IMR-90 (cell line): ENCODE data around the gene RNF114. TPM values are rescaled to one million over a fixed set of nuclear protein-coding genes. Genes with fewer than 3 reads are reported as not detected.

Experiments
- ATAC-seq: fragments of 200-7000 bp; cut with Tn5 transposase; 2 replicates; pipeline ENCODE4 v1.9.1; 2020; ENCODE audit warnings: low read depth, mild to moderate bottlenecking, moderate library complexity
- BruUV-seq: library from RNA; stranded (reverse); fragments of 400-500 nt; replicated peaks from 2 replicates; lab custom pipeline; 2021; lab: Mats Ljungman, UMichigan
- CTCF ChIA-PET: fragments of 300-600 bp; formaldehyde crosslinking; extraction: SDS; loops from one replicate; lab custom pipeline; 2021; ENCODE audit warnings: antibody characterized with exemption; lab: Yijun Ruan, JAX
- POLR2A ChIA-PET: fragments of 300-600 bp; sonication (Branson Sonifier 250); formaldehyde crosslinking; loops from one replicate; lab custom pipeline; 2022; ENCODE audit warnings: antibody characterized with exemption; ENCODE audit not compliant: unreplicated experiment; lab: Charles Lee
- DNase-seq: peaks from one replicate; pipeline ENCODE4 v3.0.0; 2013
- H2AFZ ChIP-seq: replicated peaks from 2 replicates; pipeline ENCODE3; 2013; ENCODE audit warnings: low read length, mild to moderate bottlenecking; ENCODE audit not compliant: poor library complexity
- H2AK5ac ChIP-seq: 2 replicates; pipeline ENCODE4 v1.6.1; 2013; ENCODE audit warnings: low read depth, low read length, inconsistent platforms
- H2AK9ac ChIP-seq: replicated peaks from 2 replicates; pipeline ENCODE3; 2013; ENCODE audit warnings: mild to moderate bottlenecking, low read depth, low read length, moderate library complexity; ENCODE audit not compliant: poor library complexity
- H2BK120ac ChIP-seq: 2 replicates; pipeline ENCODE4 v1.6.1; 2013; ENCODE audit warnings: low read depth, low read length, inconsistent platforms
- H2BK15ac ChIP-seq: 3 replicates; pipeline ENCODE4 v1.6.1; 2013; ENCODE audit warnings: low read depth, low read length, inconsistent platforms
- H2BK20ac ChIP-seq: 2 replicates; pipeline ENCODE4 v1.6.1; 2013; ENCODE audit warnings: low read depth, mild to moderate bottlenecking, inconsistent platforms, low read length, moderate library complexity
- H2BK5ac ChIP-seq: 2 replicates; pipeline ENCODE4 v1.6.1; 2013; ENCODE audit warnings: mild to moderate bottlenecking, low read depth, low read length, inconsistent platforms; ENCODE audit not compliant: poor library complexity, severe bottlenecking
- H3K14ac ChIP-seq: replicated peaks from 2 replicates; pipeline ENCODE4 v1.6.1; 2013; ENCODE audit warnings: low read depth, low read length, inconsistent platforms
- H3K18ac ChIP-seq: 2 replicates; pipeline ENCODE4 v1.6.1; 2013; ENCODE audit warnings: low read depth, low read length, control low read depth
- H3K23ac ChIP-seq: 2 replicates; pipeline ENCODE4 v1.6.1; 2013; ENCODE audit warnings: low read depth, low read length, inconsistent platforms
- H3K27ac ChIP-seq: 2 replicates; pipeline ENCODE4 v1.5.1; 2013; ENCODE audit warnings: mild to moderate bottlenecking, control low read depth, low read length; ENCODE audit not compliant: insufficient read depth
- H3K27me3 ChIP-seq: 2 replicates; pipeline ENCODE4 v1.6.1; 2013; ENCODE audit warnings: low read length; ENCODE audit not compliant: control insufficient read depth, insufficient read depth
- H3K36me3 ChIP-seq: 2 replicates; pipeline ENCODE4 v1.6.1; 2013; ENCODE audit warnings: low read length, mixed read lengths; ENCODE audit not compliant: control insufficient read depth, insufficient read depth
- H3K4ac ChIP-seq: 2 replicates; pipeline ENCODE4 v1.6.1; 2013; ENCODE audit warnings: low read depth, low read length, inconsistent platforms
- H3K4me1 ChIP-seq: 2 replicates; pipeline ENCODE4 v1.6.1; 2013; ENCODE audit warnings: low read length, mixed read lengths; ENCODE audit not compliant: control insufficient read depth, insufficient read depth
- H3K4me2 ChIP-seq: 2 replicates; pipeline ENCODE4 v1.6.1; 2013; ENCODE audit warnings: low read depth, mild to moderate bottlenecking, control low read depth, low read length, moderate library complexity
- H3K4me3 ChIP-seq: 2 replicates; pipeline ENCODE4 v1.5.1; 2013; ENCODE audit warnings: low read depth, mild to moderate bottlenecking, control low read depth, low read length, moderate library complexity; ENCODE audit not compliant: insufficient read depth
- H3K56ac ChIP-seq: 2 replicates; pipeline ENCODE4 v1.6.1; 2013; ENCODE audit warnings: low read length, inconsistent platforms; ENCODE audit not compliant: insufficient read depth; ENCODE audit errors: extremely low read depth
- H3K79me1 ChIP-seq, 2 experiments: 2 replicates each; pipeline ENCODE4 v1.6.1; 2013; ENCODE audit warnings: low read length in 2 of 2, inconsistent platforms in 1 of 2, low read depth in 1 of 2
- H3K9ac ChIP-seq: 2 replicates; pipeline ENCODE4 v1.6.1; 2013; ENCODE audit warnings: low read depth, low read length, control low read depth
- H3K9me1 ChIP-seq: 2 replicates; pipeline ENCODE4 v1.6.1; 2013; ENCODE audit warnings: low read length, inconsistent platforms; ENCODE audit not compliant: insufficient read depth
- H3K9me3 ChIP-seq: 2 replicates; pipeline ENCODE4 v1.6.1; 2013; ENCODE audit warnings: low read length; ENCODE audit not compliant: control insufficient read depth, insufficient read depth
- H4K20me1 ChIP-seq: 2 replicates; pipeline ENCODE4 v1.6.1; 2013; ENCODE audit warnings: low read length, inconsistent platforms; ENCODE audit not compliant: insufficient read depth
- H4K5ac ChIP-seq: 2 replicates; pipeline ENCODE4 v1.6.1; 2013; ENCODE audit warnings: mild to moderate bottlenecking, low read depth, low read length, control low read depth
- H4K8ac ChIP-seq, 2 experiments: 2 replicates each; pipeline ENCODE4 v1.6.1; 2013; ENCODE audit warnings: low read depth in 2 of 2, low read length in 2 of 2, control low read depth in 1 of 2, inconsistent platforms in 1 of 2
- H4K91ac ChIP-seq: 2 replicates; pipeline ENCODE4 v1.6.1; 2013; ENCODE audit warnings: low read depth, low read length, inconsistent platforms; ENCODE audit not compliant: insufficient read depth
- BHLHE40 ChIP-seq: fragments of 150-350 bp; IDR thresholded peaks from 2 replicates; pipeline ENCODE4 v1.6.1; 2016; ENCODE audit warnings: mild to moderate bottlenecking, low read depth, low read length
- CEBPB ChIP-seq: IDR thresholded peaks from 2 replicates; pipeline ENCODE4 v1.6.1; 2012; ENCODE audit warnings: low read depth, low read length, improper control_type of control experiment
- CHD1 ChIP-seq: IDR thresholded peaks from 2 replicates; pipeline ENCODE4 v1.6.1; 2012; ENCODE audit warnings: low read depth, low read length, improper control_type of control experiment
- FOS ChIP-seq: fragments of 150-350 bp; IDR thresholded peaks from 2 replicates; pipeline ENCODE4 v1.6.1; 2016; ENCODE audit warnings: low read depth, low read length
- MAFK ChIP-seq: IDR thresholded peaks from 2 replicates; pipeline ENCODE4 v1.6.1; 2012; ENCODE audit warnings: low read depth, low read length, improper control_type of control experiment
- MAZ ChIP-seq: IDR thresholded peaks from 2 replicates; pipeline ENCODE4 v1.6.1; 2012; ENCODE audit warnings: low read depth, mild to moderate bottlenecking, low read length, improper control_type of control experiment, moderate library complexity, borderline replicate concordance
- MXI1 ChIP-seq: IDR thresholded peaks from 2 replicates; pipeline ENCODE4 v1.6.1; 2012; ENCODE audit warnings: low read depth, mild to moderate bottlenecking, low read length, moderate library complexity, borderline replicate concordance
- NFE2L2 ChIP-seq: fragments of 150-350 bp; IDR thresholded peaks from 2 replicates; pipeline ENCODE4 v1.6.1; 2016; ENCODE audit warnings: low read depth, mild to moderate bottlenecking, low read length
- POLR2A ChIP-seq: IDR thresholded peaks from 2 replicates; pipeline ENCODE4 v1.6.1; 2012; ENCODE audit warnings: mild to moderate bottlenecking, low read depth, low read length
- RAD21 ChIP-seq: IDR thresholded peaks from 2 replicates; pipeline ENCODE4 v1.6.1; 2012; ENCODE audit warnings: low read length, improper control_type of control experiment
- RFX5 ChIP-seq: IDR thresholded peaks from 2 replicates; pipeline ENCODE4 v1.8.0; 2012; ENCODE audit warnings: low read depth, mild to moderate bottlenecking, low read length, moderate library complexity
- SMC3 ChIP-seq: fragments of 150-350 bp; IDR thresholded peaks from 2 replicates; pipeline ENCODE4 v1.6.1; 2016; ENCODE audit warnings: low read depth, mild to moderate bottlenecking, antibody characterized with exemption, low read length, moderate library complexity
- WGBS, 2 experiments: methylation state at CpG; one replicate each; pipeline versions ENCODE4 v1.1.5 to v1.1.7; 2013; ENCODE audit warnings: missing lambda C conversion rate in 2 of 2; ENCODE audit not compliant: insufficient read length in 1 of 2; ENCODE audit errors: extremely low coverage in 2 of 2; 5-methylcytosine and 5-hydroxymethylcytosine counted together
- dilution Hi-C: fragments of 300-500 bp; cut with HindIII; formaldehyde crosslinking; loops from one replicate; pipeline ENCODE4 v1.14.3; 2018; ENCODE audit warnings: low sequenced_read_pairs; ENCODE audit not compliant: unreplicated experiment
- in situ Hi-C: fragments of 300-500 bp; cut with MboI; formaldehyde crosslinking; loops from 3 replicates; pipeline ENCODE4 v1.14.3; 2019; ENCODE audit warnings: low sequenced_read_pairs, inconsistent platforms, mixed read lengths
- intact Hi-C: fragments of 100-400 bp; cut with micrococcal nuclease; formaldehyde crosslinking; loops from 2 replicates; pipeline ENCODE4 v1.10.0; 2022
- polyA plus RNA-seq, 3 experiments: library from polyadenylated mRNA; depleted of rRNA; stranded (reverse); fragments of >200 nt; gene quantifications; 2 replicates each; pipeline ENCODE4 v1.2.3, GENCODE V29; 2012; ENCODE audit warnings: low replicate concordance in 1 of 3
- total RNA-seq: library from RNA; depleted of rRNA; stranded (reverse); fragments of >200 nt; gene quantifications from 2 replicates; pipeline ENCODE4 v1.2.3, GENCODE V29; 2012
- TF ChIP-seq, protein P1 (sequence below): conservative IDR thresholded peaks from 2 replicates; pipeline ENCODE4 v1.5.1; 2012; ENCODE audit warnings: mild to moderate bottlenecking, low read depth, low read length, improper control_type of control experiment
- TF ChIP-seq, protein P2 (sequence below): fragments of 150-350 bp; IDR thresholded peaks from 2 replicates; pipeline ENCODE4 v1.6.1; 2016; ENCODE audit warnings: low read depth, mild to moderate bottlenecking, low read length, moderate library complexity, borderline replicate concordance

RNF114 gene
- total and polyA plus RNA-seq, 2 of the 4 experiments (the other 2 are of a cell fraction), result 44.6 to 62.3 TPM

DNA sequence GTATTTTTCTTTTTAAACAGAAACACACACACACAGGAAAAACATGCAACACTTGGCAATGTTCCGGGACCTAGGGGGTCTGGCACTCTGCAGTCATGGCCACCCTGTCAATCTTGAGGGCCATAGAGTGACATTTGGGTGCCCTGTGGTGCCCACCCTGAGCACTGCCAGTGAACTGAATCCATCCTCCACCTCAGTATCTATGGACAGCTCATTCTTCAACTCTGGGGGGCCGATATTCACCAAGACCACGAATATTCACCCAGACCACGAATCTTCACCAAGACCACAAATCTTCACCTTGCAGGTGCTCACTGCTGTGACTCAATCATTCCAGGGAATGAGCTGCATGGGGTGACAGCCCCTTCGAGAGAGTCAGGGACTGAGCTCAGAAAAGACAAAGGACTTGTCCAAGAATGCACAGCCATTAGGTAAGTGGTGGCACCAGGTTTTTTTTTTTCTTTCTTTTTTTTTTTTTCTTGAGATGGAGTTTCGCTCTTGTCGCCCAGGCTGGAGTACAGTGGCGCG is 65.7 kb downstream of the RNF114 start:
- CTCF ChIA-PET, result no interaction called here

More for the DNA sequence above, 65.7 kb downstream of the RNF114 start:
- POLR2A ChIA-PET, result no interaction called here
- no peak overlapping the region for H3K4me2 ChIP-seq
- H3K9me3 ChIP-seq, result no peaks in the 10 kb centered on the region
- H3K4ac ChIP-seq, result no peak overlapping the region
- H3K23ac ChIP-seq, result no peak overlapping the region
- ATAC-seq (no peak), DNase-seq (no peak)
- H2AFZ ChIP-seq, result no peak overlapping the region
- H3K4me3 ChIP-seq, result no peak overlapping the region
- H4K91ac ChIP-seq, result no peak overlapping the region
- no peak overlapping the region for H3K56ac ChIP-seq
- no peak overlapping the region for H2BK15ac ChIP-seq
- H3K79me1 ChIP-seq, result no peaks in the 10 kb centered on the region
- H4K20me1 ChIP-seq, result no peaks in the 10 kb centered on the region
- no peak overlapping the region for H4K5ac ChIP-seq
- BruUV-seq, result no TSS peak
- no peak overlapping the region for H4K8ac ChIP-seq
- no peak overlapping the region for H2BK20ac ChIP-seq
- TF ChIP-seq CHD1, result no peak
- TF ChIP-seq BHLHE40, result no peak
- no peak for TF ChIP-seq MAFK
- TF ChIP-seq CEBPB, result no peak
- TF ChIP-seq NFE2L2, result no peak
- TF ChIP-seq, protein P1, sequence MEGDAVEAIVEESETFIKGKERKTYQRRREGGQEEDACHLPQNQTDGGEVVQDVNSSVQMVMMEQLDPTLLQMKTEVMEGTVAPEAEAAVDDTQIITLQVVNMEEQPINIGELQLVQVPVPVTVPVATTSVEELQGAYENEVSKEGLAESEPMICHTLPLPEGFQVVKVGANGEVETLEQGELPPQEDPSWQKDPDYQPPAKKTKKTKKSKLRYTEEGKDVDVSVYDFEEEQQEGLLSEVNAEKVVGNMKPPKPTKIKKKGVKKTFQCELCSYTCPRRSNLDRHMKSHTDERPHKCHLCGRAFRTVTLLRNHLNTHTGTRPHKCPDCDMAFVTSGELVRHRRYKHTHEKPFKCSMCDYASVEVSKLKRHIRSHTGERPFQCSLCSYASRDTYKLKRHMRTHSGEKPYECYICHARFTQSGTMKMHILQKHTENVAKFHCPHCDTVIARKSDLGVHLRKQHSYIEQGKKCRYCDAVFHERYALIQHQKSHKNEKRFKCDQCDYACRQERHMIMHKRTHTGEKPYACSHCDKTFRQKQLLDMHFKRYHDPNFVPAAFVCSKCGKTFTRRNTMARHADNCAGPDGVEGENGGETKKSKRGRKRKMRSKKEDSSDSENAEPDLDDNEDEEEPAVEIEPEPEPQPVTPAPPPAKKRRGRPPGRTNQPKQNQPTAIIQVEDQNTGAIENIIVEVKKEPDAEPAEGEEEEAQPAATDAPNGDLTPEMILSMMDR, result no peak
- no peak for TF ChIP-seq RAD21
- no peak for TF ChIP-seq POLR2A
- TF ChIP-seq MAZ, result no peak
- no peak for TF ChIP-seq FOS
- TF ChIP-seq, protein P2, sequence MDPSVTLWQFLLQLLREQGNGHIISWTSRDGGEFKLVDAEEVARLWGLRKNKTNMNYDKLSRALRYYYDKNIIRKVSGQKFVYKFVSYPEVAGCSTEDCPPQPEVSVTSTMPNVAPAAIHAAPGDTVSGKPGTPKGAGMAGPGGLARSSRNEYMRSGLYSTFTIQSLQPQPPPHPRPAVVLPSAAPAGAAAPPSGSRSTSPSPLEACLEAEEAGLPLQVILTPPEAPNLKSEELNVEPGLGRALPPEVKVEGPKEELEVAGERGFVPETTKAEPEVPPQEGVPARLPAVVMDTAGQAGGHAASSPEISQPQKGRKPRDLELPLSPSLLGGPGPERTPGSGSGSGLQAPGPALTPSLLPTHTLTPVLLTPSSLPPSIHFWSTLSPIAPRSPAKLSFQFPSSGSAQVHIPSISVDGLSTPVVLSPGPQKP, result no peak
- no peak for TF ChIP-seq SMC3
- no peak for TF ChIP-seq MXI1
- TF ChIP-seq RFX5, result no peak
- no CpG with 5 or more reads among the region's 9 CpGs for WGBS, 2 experiments
- no peak overlapping the region for H2BK5ac ChIP-seq
- H3K18ac ChIP-seq, result no peak overlapping the region
- peaks cover 7% of the 10 kb centered on the region; the same call in 1 of the 2 replicates for H3K9me1 ChIP-seq
- intact Hi-C loops, result no loop called here
- no peaks in the 10 kb centered on the region for H3K27me3 ChIP-seq
- H3K27ac ChIP-seq, result no peak overlapping the region
- H3K36me3 ChIP-seq, result no peaks in the 10 kb centered on the region
- no peak overlapping the region for H3K9ac ChIP-seq
- no peak overlapping the region for H2BK120ac ChIP-seq
- no peaks in the 10 kb centered on the region for H3K4me1 ChIP-seq
- in situ Hi-C loops, result no loop called here
- H2AK5ac ChIP-seq, result 0 out of 2 replicates have a peak overlapping the region, but pooled peaks have one; percentile 70
- no peak overlapping the region for H3K14ac ChIP-seq
- dilution Hi-C loops, result no loop called here
- H2AK9ac ChIP-seq, result no peak overlapping the region
